Measurements from ENCODE around the gene TERB1.

TERB1 gene

DNA sequence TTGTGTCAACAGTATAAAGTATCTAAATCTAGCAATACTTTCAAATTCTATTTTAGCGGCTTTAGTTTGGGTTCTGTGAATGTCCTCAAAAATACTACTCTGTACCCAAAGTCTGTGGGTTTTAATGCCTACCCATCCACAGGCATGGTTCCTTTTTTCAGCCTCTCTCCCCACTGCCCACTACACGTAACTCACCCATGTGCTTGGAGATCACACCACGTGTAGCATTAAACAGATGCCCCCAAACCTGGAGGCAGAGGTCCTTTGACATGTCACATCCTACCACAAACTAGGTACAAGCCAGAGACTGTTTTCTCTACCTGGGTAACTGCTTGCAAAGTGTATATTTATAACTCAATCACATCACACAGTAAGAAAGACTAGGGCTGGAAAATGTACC lies 55.3 kb downstream of the TERB1 start:
- TF ChIP-seq POLR2A (IDR thresholded peaks at IDR 0.05; ENCODE audit: low read length) (no peak), GATA1 (IDR thresholded peaks at IDR 0.05; ENCODE audit: low read depth, low read length) (no peak)
- no peak for DNase-seq

- peak in 1 of 2 experiments; percentile 63 for DNase-seq
Measured at GRCh38 chr16:66741950-66742808, 59.2 kb downstream of the TERB1 start.

DNA sequence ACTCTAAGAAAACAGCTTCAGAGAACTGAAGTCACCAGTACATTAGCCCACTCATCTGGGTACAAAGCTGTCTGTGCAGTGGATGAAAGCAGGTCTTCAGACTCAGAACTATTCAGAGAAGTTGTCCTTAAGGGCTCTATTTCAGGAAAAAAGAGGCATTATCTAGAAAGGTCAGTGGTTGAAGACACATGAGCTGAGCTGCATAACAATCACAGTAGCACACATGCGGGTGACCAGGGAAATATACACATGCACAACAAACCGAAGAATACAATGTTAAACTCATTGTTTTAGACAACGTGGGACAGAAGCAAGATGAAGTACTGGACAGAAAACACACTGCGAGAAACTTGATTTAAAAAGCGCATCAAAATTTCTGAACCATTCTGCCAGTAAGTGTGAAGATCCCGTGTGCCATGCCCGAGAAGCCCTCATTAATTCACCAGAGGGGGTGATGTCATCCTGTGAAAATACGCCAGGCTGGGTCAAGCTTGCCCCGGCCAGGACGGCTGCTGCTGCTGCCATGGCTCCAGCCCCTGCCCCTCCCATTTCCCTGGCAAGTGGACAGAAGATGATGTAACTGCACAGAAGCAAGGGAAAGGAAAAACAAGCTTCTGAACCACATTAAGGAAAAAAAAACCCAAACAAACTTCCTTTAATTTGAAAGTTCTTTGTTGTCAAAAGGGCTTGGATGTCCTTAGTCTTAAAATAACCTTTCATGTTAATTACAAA lies 60.0 kb downstream of the TERB1 start:
- TF ChIP-seq POLR2A (IDR thresholded peaks at IDR 0.05; ENCODE audit: low read length) = no peak
- no peak for TF ChIP-seq GATA1 (IDR thresholded peaks at IDR 0.05; ENCODE audit: low read depth, low read length)
- peak; percentile 73 to 90 for DNase-seq

More at GRCh38 chr16:66741950-66742808, 59.2 kb downstream of the TERB1 start:
- no peak for TF ChIP-seq POLR2A (IDR thresholded peaks at IDR 0.05; ENCODE audit: low read length)
- TF ChIP-seq GATA1 (IDR thresholded peaks at IDR 0.05; ENCODE audit: low read depth, low read length) = no peak

GRCh38 chr16:66740533-66740932 lies 60.9 kb downstream of the TERB1 start:
- peak; percentile 15 to 48 for DNase-seq

GRCh38 chr16:66740010-66740409 lies 61.4 kb downstream of the TERB1 start:
- no peak for TF ChIP-seq POLR2A (IDR thresholded peaks at IDR 0.05; ENCODE audit: low read length)
- peak; percentile 54 to 67 for DNase-seq

More at GRCh38 chr16:66740533-66740932, 60.9 kb downstream of the TERB1 start:
- TF ChIP-seq GATA1 (IDR thresholded peaks at IDR 0.05; ENCODE audit: low read depth, low read length) (no peak), POLR2A (IDR thresholded peaks at IDR 0.05; ENCODE audit: low read length) (no peak)

GRCh38 chr16:66735891-66736290 lies 65.5 kb downstream of the TERB1 start:
- no peak for DNase-seq
- no peak for TF ChIP-seq GATA1 (IDR thresholded peaks at IDR 0.05; ENCODE audit: low read depth, low read length)
- no peak for TF ChIP-seq POLR2A (IDR thresholded peaks at IDR 0.05; ENCODE audit: low read length)

GRCh38 chr16:66731101-66731500 lies 70.3 kb downstream of the TERB1 start:
- DNase-seq = no peak

GRCh38 chr16:66728804-66729203 lies 72.6 kb downstream of the TERB1 start:
- no peak for TF ChIP-seq POLR2A (IDR thresholded peaks at IDR 0.05; ENCODE audit: low read length)
- no peak for TF ChIP-seq GATA1 (IDR thresholded peaks at IDR 0.05; ENCODE audit: low read depth, low read length)

More at GRCh38 chr16:66731101-66731500, 70.3 kb downstream of the TERB1 start:
- TF ChIP-seq GATA1 (IDR thresholded peaks at IDR 0.05; ENCODE audit: low read depth, low read length) (no peak), POLR2A (IDR thresholded peaks at IDR 0.05; ENCODE audit: low read length) (no peak)

GRCh38 chr16:66728117-66728787 lies 73.1 kb downstream of the TERB1 start:
- peak; percentile 69 to 74 for DNase-seq
- TF ChIP-seq GATA1 (IDR thresholded peaks at IDR 0.05; ENCODE audit: low read depth, low read length) (no peak), POLR2A (IDR thresholded peaks at IDR 0.05; ENCODE audit: low read length) (no peak)

More at GRCh38 chr16:66728804-66729203, 72.6 kb downstream of the TERB1 start:
- peak in 1 of 2 experiments; percentile 21 for DNase-seq

DNA sequence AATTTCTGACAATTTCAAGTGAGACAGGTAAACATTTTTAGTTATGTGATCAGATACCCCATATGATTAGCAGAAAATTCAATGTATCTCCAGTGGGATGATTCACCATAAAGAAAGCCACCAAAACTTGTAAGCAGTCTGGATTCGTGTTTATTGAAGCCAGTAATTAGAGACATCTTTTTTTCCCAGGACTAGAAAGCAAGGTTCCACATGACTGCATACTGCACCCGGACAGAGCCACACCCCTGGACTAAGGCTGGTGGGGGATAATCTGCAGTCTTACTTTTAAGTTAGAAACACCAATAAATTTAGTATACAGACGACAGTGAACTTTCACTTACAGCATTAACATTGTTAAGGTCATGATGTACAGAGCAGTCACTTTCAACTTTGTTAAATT lies 80.6 kb downstream of the TERB1 start:
- no peak for TF ChIP-seq GATA1 (IDR thresholded peaks at IDR 0.05; ENCODE audit: low read depth, low read length)
- no peak for TF ChIP-seq POLR2A (IDR thresholded peaks at IDR 0.05; ENCODE audit: low read length)
- DNase-seq = no peak

DNA sequence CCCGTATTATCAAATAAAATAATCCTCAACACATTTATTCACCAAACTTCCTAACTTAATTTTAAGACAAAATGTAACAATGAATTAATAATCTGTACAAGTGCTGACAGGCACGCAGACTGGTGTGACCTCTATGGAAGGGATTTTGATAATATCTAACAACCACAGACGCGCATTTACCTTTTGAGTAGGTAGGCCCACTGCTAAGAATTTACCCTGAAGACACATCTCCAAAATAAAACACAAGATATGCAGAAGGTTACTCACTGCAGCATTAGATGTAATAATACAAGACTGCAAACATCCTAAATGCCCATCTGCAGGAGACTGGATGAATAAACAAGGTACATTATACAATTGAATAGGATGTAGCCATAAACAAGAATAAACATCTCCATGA lies 82.1 kb downstream of the TERB1 start:
- TF ChIP-seq GATA1 (IDR thresholded peaks at IDR 0.05; ENCODE audit: low read depth, low read length) = no peak
- no peak for TF ChIP-seq POLR2A (IDR thresholded peaks at IDR 0.05; ENCODE audit: low read length)
- DNase-seq = no peak

DNA sequence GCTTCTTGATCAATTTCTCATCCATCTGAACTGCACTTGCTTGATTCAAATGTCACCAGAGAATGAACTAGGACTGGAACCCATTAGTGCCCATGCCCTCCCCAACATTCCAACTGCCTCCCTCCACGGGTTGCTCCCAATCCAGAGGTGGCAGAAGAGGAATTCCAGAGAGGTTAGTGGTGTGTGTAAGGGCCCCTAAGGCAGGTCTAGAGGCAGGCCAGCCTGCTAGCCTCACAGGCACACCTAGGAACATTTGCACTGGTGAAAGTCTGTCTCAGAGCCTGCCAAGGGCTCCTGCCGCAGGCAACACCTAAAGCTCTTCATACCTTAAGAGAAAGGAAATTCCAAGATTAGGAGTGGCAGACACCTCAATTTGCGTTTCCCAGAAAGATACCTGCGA lies 83.6 kb downstream of the TERB1 start:
- DNase-seq = no peak
- no peak for TF ChIP-seq GATA1 (IDR thresholded peaks at IDR 0.05; ENCODE audit: low read depth, low read length)
- TF ChIP-seq POLR2A (IDR thresholded peaks at IDR 0.05; ENCODE audit: low read length) = no peak

DNA sequence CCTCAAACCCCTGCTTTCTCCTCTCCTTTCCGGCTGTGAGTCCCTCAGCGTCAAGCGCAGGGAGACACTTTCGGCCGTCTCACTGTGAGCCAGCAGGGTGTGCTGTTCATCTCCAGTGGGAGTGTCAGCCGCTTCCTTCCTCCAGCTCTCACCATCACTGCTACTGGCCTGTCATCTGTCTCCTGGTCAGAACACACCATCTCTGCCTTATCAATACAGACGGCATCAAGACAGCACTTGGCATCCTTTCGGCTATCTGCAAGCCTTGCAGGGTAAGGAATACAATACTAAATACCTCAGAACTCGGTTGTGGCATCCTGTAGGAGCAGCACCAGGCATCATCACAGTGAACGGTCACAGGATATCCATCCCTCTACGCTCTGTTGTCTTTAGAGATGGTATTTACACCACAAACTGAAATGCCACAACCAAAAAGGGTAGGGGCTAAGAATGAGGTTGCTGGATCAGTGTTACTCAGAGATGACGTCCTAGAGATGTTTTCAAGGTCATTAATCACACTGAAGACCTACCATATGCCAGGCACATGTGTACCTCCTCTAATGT lies 84.2 kb downstream of the TERB1 start:
- TF ChIP-seq POLR2A (IDR thresholded peaks at IDR 0.05; ENCODE audit: low read length) (no peak), GATA1 (IDR thresholded peaks at IDR 0.05; ENCODE audit: low read depth, low read length) (no peak)
- DNase-seq = peak; percentile 51 to 57
